ENCODE measurements around the gene AAMDC. TPM values are rescaled to one million over a fixed set of nuclear protein-coding genes. Genes with fewer than 3 reads are reported as not detected.
"Not testable (repeated sequence)": the region's sequence is repeated elsewhere in the genome, so short reads cannot be mapped to it uniquely, and the experiment has no call there.

Gene AAMDC
- total RNA-seq, 4 donors from 2014 or later: 14.6 to 47.9 (median 36.7) TPM

DNA sequence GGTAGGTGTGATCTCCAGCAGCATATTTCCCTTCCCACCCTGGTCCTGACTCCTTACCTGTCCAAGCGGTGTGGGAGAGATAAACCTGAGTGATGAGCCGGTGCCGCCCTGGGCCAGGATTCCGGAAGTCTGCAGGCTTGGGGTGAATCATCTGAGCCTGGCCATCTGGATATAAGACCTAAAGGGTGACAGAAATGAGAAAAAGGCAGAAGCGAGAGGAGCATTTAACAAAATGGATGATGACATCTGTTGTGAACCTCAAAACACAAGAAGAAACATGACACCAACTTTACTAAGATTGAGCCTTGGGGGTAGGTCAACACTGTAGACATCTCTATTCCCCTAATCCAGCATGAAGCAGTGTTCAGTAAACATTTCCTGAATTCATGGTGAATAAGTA is 62.8 kb downstream of the AAMDC start:
- no peaks in the 10 kb centered on the region for H3K9me3 ChIP-seq
- H3K4me1 ChIP-seq: no peaks in the 10 kb centered on the region
- TF ChIP-seq EP300 (IDR thresholded peaks at IDR 0.05) (no peak), POLR2A (IDR thresholded peaks at IDR 0.05) (no peak), POLR2AphosphoS5 (IDR thresholded peaks at IDR 0.05) (no peak), CTCF (IDR thresholded peaks at IDR 0.05) (no peak)
- WGBS: 96% methylated on average over 5 of the region's 5 CpGs
- H3K36me3 ChIP-seq: peaks cover 71% of the 10 kb centered on the region
- DNase-seq (ENCODE audit: low spot score in 2 of 2): no peak
- H3K27ac ChIP-seq: no peak overlapping the region
- no peak overlapping the region for H3K4me3 ChIP-seq
- H3K27me3 ChIP-seq: no peaks in the 10 kb centered on the region

DNA sequence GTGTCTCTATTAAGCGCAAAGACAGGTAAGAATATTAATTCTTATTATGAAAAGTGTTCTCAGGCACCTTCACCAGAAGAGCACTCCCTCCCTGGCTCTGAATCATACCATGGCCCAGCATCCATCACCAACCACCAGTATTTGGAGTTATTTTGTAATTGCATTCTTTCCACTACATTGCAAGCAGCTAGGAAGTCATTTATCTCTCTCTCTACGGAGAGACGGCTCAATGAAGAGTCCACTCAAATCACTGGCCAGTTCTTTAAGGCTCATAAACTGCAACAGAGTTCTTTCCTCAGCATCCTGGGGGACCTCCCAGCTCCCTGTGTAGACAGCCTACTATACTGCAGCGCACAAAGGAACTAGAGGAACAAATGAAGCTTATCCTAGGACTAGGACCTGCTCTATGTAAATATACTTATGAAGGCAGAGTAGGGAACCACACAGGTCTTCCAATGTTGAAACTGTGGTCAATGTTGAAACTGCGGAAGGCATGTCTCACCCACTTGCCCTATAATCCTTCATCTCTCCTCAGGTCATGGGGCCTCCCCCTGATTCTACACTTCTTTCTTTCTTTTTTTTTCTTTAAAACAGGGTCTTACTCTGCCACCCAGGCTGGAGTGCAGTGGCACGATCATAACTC is 63.4 kb downstream of the AAMDC start:
- H3K4me3 ChIP-seq: no peak overlapping the region
- H3K27ac ChIP-seq: no peak overlapping the region
- no peaks in the 10 kb centered on the region for H3K4me1 ChIP-seq
- no peak for DNase-seq (ENCODE audit: low spot score in 2 of 2)
- peaks cover 70% of the 10 kb centered on the region for H3K36me3 ChIP-seq
- TF ChIP-seq POLR2A (IDR thresholded peaks at IDR 0.05) (no peak), EP300 (IDR thresholded peaks at IDR 0.05) (no peak), CTCF (IDR thresholded peaks at IDR 0.05) (no peak), POLR2AphosphoS5 (IDR thresholded peaks at IDR 0.05) (no peak)
- WGBS: 95% methylated on average over 6 of the region's 6 CpGs
- H3K9me3 ChIP-seq: no peaks in the 10 kb centered on the region
- no peaks in the 10 kb centered on the region for H3K27me3 ChIP-seq

GRCh38 chr11:77884829-77885190 is 63.9 kb downstream of the AAMDC start:
- H3K36me3 ChIP-seq: peaks cover 71% of the 10 kb centered on the region
- TF ChIP-seq CTCF (IDR thresholded peaks at IDR 0.05) (no peak), EP300 (IDR thresholded peaks at IDR 0.05) (no peak), POLR2AphosphoS5 (IDR thresholded peaks at IDR 0.05) (no peak), POLR2A (IDR thresholded peaks at IDR 0.05) (no peak)
- DNase-seq (ENCODE audit: low spot score in 2 of 2): no peak
- no peaks in the 10 kb centered on the region for H3K9me3 ChIP-seq
- no peaks in the 10 kb centered on the region for H3K27me3 ChIP-seq
- no peak overlapping the region for H3K4me3 ChIP-seq
- WGBS: 91% methylated on average over 6 of the region's 6 CpGs
- H3K4me1 ChIP-seq: no peaks in the 10 kb centered on the region
- no peak overlapping the region for H3K27ac ChIP-seq

DNA sequence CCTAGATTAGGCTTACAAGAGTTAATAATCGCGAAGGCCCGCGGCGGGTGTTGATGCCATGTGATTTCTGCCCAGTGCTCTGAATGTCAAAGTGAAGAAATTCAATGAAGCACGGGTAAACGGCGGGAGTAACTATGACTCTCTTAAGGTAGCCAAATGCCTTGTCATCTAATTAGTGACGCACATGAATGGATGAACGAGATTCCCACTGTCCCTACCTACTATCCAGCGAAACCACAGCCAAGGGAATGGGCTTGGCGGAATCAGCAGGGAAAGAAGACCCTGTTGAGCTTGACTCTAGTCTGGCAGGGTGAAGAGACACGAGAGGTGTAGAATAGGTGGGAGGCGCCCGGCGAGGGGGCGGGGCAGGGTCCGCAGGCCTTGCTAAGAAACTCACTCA is 65.5 kb downstream of the AAMDC start:
- no peak for DNase-seq (ENCODE audit: low spot score in 2 of 2)
- H3K27ac ChIP-seq: no peak overlapping the region
- no peaks in the 10 kb centered on the region for H3K9me3 ChIP-seq
- 97% methylated on average over 18 of the region's 18 CpGs for WGBS
- no peaks in the 10 kb centered on the region for H3K27me3 ChIP-seq
- H3K4me3 ChIP-seq: no peak overlapping the region
- no peak for TF ChIP-seq CTCF (IDR thresholded peaks at IDR 0.05)
- no peak for TF ChIP-seq POLR2AphosphoS5 (IDR thresholded peaks at IDR 0.05)
- no peak for TF ChIP-seq POLR2A (IDR thresholded peaks at IDR 0.05)
- TF ChIP-seq EP300 (IDR thresholded peaks at IDR 0.05): no peak
- H3K4me1 ChIP-seq: no peaks in the 10 kb centered on the region
- H3K36me3 ChIP-seq: peaks cover 63% of the 10 kb centered on the region

- not testable (repeated sequence) for H3K27me3 ChIP-seq; H3K27ac ChIP-seq; H3K9me3 ChIP-seq; H3K4me1 ChIP-seq; DNase-seq (ENCODE audit: low spot score in 2 of 2); H3K4me3 ChIP-seq
- 93% methylated on average over 5 of the region's 5 CpGs for WGBS
- H3K36me3 ChIP-seq: peaks cover 54% of the 10 kb centered on the region
Observed at GRCh38 chr11:77889045-77889444, 68.1 kb downstream of the AAMDC start.

DNA sequence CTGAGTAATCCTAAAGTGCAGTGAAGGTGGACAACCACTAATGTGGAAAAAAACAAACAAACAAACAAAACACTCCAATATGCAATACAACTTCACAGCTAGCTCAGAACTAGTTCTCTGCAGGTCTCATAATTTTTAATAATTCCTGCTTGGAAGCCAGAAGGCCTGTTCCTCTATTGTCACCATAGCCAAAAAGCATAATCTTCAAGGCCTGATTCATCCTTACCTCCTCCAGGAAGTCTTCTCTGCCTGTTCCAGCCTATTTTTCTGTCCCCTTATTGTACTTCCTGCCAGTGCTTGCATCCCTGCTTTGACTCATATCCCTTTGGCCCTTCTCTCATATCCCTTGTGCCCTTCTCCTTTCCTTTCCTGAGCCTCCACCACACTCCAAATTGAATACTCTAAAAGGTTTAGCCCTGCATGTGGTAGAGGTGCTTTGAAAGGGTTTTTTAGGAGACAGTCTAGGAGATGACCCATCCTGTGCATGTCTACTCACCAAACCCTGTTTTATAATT is 69.2 kb downstream of the AAMDC start:
- H3K9me3 ChIP-seq; H3K27ac ChIP-seq; H3K4me1 ChIP-seq; H3K27me3 ChIP-seq; H3K4me3 ChIP-seq; DNase-seq (ENCODE audit: low spot score in 2 of 2): not testable (repeated sequence)
- peaks cover 44% of the 10 kb centered on the region for H3K36me3 ChIP-seq

DNA sequence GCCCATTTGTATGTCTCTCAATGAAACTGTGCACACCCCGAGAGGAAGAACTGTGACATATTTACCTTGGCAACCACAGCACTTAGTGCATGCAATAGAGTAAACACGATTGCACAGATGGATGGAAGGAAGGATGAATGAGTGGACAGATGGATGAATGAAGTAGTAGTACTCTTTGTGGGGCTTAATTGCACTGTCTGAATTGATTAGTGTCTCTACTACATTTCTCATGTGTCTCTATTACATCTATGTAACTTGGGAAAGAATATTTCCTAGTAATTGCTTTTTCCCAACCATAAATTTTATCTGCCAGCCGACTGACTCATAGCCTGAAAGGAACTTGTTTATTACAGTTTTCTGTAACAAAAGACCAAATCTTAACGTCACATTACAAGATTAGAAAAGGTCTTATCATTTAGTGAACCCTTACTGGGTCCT is 69.7 kb downstream of the AAMDC start:
- H3K4me1 ChIP-seq; H3K27ac ChIP-seq; H3K27me3 ChIP-seq; H3K9me3 ChIP-seq; H3K4me3 ChIP-seq; DNase-seq (ENCODE audit: low spot score in 2 of 2): not testable (repeated sequence)
- WGBS: 34% methylated on average over 4 of the region's 4 CpGs
- H3K36me3 ChIP-seq: peaks cover 39% of the 10 kb centered on the region

GRCh38 chr11:77891256-77891655 is 70.3 kb downstream of the AAMDC start:
- not testable (repeated sequence) for H3K27ac ChIP-seq; H3K4me1 ChIP-seq; H3K27me3 ChIP-seq; DNase-seq (ENCODE audit: low spot score in 2 of 2); H3K4me3 ChIP-seq; H3K9me3 ChIP-seq
- WGBS: 98% methylated on average over 7 of the region's 7 CpGs
- H3K36me3 ChIP-seq: peaks cover 33% of the 10 kb centered on the region

GRCh38 chr11:77891703-77892102 is 70.8 kb downstream of the AAMDC start:
- H3K36me3 ChIP-seq: peaks cover 29% of the 10 kb centered on the region
- not testable (repeated sequence) for H3K4me1 ChIP-seq; H3K4me3 ChIP-seq; H3K27me3 ChIP-seq; H3K9me3 ChIP-seq; H3K27ac ChIP-seq; DNase-seq (ENCODE audit: low spot score in 2 of 2)
- 93% methylated on average over 2 of the region's 4 CpGs for WGBS

Measured in suprapubic skin (tissue), 4 donors.